ENCODE data around the gene METRN. TPM values are rescaled to one million over a fixed set of nuclear protein-coding genes. Genes with fewer than 3 reads are reported as not detected.

The METRN gene
- total RNA-seq, 1 donor from 2014 or later: 58.5 TPM

DNA sequence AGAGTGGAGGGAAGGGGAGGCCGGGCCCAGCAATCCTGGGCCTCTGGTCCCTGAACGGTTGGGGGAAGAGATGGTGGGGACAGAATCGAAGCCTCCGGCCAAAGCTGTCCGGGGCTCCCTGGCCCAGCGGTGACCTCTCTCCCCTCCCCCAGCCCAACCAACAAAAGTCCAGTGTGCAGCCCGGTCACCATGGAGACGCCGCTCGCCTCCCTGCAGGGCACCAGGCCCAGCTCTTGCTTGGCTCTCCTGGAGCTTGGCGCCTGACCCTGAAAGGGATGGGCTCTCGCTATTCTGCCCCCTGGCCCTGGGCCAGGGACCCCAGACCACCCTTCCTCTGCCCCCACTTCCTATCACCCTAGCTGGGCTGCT, 1.3 kb downstream of the METRN start:
- H3K36me3 Mint-ChIP-seq (ENCODE audit: low read depth): no peaks in the 10 kb centered on the region
- H3K27me3 Mint-ChIP-seq (ENCODE audit: low read depth): no peaks in the 10 kb centered on the region
- H3K4me1 Mint-ChIP-seq (ENCODE audit: low read depth): peaks cover 28% of the 10 kb centered on the region
- H3K27ac Mint-ChIP-seq (ENCODE audit: unreplicated experiment): peak overlapping the region; percentile 17
- H3K9me3 Mint-ChIP-seq (ENCODE audit: low read depth): no peaks in the 10 kb centered on the region
- no peak for DNase-seq (ENCODE audit: low spot score)
- peak overlapping the region; percentile 70 for H3K4me3 Mint-ChIP-seq (ENCODE audit: unreplicated experiment)
- TF ChIP-seq, protein P1, sequence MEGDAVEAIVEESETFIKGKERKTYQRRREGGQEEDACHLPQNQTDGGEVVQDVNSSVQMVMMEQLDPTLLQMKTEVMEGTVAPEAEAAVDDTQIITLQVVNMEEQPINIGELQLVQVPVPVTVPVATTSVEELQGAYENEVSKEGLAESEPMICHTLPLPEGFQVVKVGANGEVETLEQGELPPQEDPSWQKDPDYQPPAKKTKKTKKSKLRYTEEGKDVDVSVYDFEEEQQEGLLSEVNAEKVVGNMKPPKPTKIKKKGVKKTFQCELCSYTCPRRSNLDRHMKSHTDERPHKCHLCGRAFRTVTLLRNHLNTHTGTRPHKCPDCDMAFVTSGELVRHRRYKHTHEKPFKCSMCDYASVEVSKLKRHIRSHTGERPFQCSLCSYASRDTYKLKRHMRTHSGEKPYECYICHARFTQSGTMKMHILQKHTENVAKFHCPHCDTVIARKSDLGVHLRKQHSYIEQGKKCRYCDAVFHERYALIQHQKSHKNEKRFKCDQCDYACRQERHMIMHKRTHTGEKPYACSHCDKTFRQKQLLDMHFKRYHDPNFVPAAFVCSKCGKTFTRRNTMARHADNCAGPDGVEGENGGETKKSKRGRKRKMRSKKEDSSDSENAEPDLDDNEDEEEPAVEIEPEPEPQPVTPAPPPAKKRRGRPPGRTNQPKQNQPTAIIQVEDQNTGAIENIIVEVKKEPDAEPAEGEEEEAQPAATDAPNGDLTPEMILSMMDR (IDR thresholded peaks at IDR 0.05): no peak

DNA sequence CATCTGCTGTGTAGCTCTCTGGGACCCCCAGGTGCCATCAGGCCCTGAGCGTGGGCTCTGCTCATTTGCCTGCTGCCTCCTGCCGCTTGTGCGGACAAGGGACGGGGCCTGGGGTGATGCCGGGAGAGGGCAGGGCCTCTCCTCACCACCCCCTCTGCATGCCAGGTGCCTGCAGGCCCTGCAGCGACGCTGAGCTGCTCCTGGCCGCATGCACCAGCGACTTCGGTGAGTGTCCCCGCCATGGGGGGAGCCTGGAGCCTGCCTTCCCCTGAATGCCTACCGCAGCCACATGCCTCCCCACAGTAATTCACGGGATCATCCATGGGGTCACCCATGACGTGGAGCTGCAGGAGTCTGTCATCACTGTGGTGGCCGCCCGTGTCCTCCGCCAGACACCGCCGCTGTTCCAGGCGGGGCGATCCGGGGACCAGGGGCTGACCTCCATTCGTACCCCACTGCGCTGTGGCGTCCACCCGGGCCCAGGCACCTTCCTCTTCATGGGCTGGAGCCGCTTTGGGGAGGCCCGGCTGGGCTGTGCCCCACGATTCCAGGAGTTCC, 1.9 kb downstream of the METRN start:
- Mint-ChIP-seq H3K27ac (ENCODE audit: unreplicated experiment) (no peak overlapping the region), H3K27me3 (ENCODE audit: low read depth) (no peaks in the 10 kb centered on the region), H3K9me3 (ENCODE audit: low read depth) (no peaks in the 10 kb centered on the region), H3K4me1 (ENCODE audit: low read depth) (peaks cover 28% of the 10 kb centered on the region), H3K36me3 (ENCODE audit: low read depth) (no peaks in the 10 kb centered on the region), H3K4me3 (ENCODE audit: unreplicated experiment) (no peak overlapping the region)
- DNase-seq (ENCODE audit: low spot score): no peak
- TF ChIP-seq, protein P1 (IDR thresholded peaks at IDR 0.05): no peak

DNA sequence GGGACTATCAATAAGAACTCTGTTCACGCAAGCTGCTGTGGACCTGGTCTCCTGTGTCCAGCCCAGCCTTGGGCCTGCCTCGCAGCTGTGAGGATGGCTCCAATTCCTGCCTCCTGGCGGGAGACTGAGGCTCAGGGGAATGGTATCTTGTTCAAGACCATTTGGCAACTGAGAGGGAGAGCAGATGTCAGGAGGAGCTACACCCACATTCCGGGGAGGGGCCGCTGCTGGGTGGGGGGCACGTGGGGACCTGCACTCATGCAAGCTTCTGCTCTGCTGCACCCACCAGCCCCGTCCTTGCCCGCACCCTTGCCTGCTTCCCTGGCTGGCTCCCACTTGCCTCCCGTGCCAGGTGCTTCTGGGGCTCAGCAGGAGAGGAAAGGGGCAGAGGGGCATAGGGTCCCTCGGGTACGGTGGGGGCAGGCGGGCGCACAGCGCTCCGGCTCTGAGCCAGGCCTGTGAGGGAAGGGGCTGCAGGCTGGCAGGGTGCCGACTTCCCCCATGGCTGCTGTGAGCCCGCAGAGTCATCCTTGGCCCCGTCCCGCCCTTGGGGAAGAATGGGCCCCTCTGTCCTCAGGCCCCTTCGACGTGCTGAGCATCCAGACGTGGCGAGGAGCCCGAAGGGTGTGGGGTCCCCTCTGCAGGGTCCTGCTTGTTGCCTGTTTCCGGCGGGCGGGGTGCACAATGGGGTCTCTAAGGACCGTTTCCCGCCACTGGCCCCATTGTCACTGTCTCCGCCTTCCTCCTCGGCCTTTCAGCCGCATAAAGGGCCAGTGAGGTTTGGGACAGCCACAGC, 2.7 kb downstream of the METRN start:
- H3K9me3 Mint-ChIP-seq (ENCODE audit: low read depth): no peaks in the 10 kb centered on the region
- TF ChIP-seq, protein P1 (IDR thresholded peaks at IDR 0.05): no peak
- no peak overlapping the region for H3K4me3 Mint-ChIP-seq (ENCODE audit: unreplicated experiment)
- no peaks in the 10 kb centered on the region for H3K27me3 Mint-ChIP-seq (ENCODE audit: low read depth)
- no peaks in the 10 kb centered on the region for H3K36me3 Mint-ChIP-seq (ENCODE audit: low read depth)
- no peak overlapping the region for H3K27ac Mint-ChIP-seq (ENCODE audit: unreplicated experiment)
- no peak for DNase-seq (ENCODE audit: low spot score)
- H3K4me1 Mint-ChIP-seq (ENCODE audit: low read depth): peaks cover 26% of the 10 kb centered on the region

- Mint-ChIP-seq H3K27me3 (ENCODE audit: low read depth) (no peaks in the 10 kb centered on the region), H3K36me3 (ENCODE audit: low read depth) (no peaks in the 10 kb centered on the region), H3K4me3 (ENCODE audit: unreplicated experiment) (no peak overlapping the region), H3K9me3 (ENCODE audit: low read depth) (no peaks in the 10 kb centered on the region), H3K4me1 (ENCODE audit: low read depth) (peaks cover 22% of the 10 kb centered on the region), H3K27ac (ENCODE audit: unreplicated experiment) (no peak overlapping the region)
- TF ChIP-seq, protein P1 (IDR thresholded peaks at IDR 0.05): no peak
- no peak for DNase-seq (ENCODE audit: low spot score)
These were observed 3.5 kb downstream of the METRN start for GRCh38 chr16:718389-718788.

DNA sequence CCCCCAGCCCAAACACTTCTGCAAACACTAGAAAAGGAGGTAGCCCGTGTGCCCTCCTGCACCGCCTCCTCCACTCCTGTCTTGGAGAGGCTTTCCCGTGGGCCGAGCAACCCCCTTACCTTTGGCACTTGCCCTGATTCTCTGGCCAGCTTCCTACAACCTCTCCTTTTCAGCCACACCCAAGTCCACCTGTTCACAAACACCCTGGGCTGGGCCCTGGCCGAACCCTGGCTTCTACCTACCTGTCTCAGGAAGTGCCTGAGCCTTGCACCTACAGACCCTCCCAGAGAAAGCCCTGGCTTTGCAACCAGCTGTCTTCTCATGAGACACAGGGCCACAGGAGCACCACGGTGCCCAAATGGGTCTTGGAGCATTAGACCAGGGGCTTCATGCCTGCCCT, 4.0 kb downstream of the METRN start:
- TF ChIP-seq, protein P1 (IDR thresholded peaks at IDR 0.05): no peak
- H3K4me3 Mint-ChIP-seq (ENCODE audit: unreplicated experiment): peak overlapping the region; percentile 35
- H3K4me1 Mint-ChIP-seq (ENCODE audit: low read depth): peaks cover 22% of the 10 kb centered on the region
- no peaks in the 10 kb centered on the region for H3K36me3 Mint-ChIP-seq (ENCODE audit: low read depth)
- H3K27me3 Mint-ChIP-seq (ENCODE audit: low read depth): no peaks in the 10 kb centered on the region
- no peak overlapping the region for H3K27ac Mint-ChIP-seq (ENCODE audit: unreplicated experiment)
- DNase-seq (ENCODE audit: low spot score): no peak
- H3K9me3 Mint-ChIP-seq (ENCODE audit: low read depth): no peaks in the 10 kb centered on the region
